HepG2 (cell line): ENCODE results near the gene DDX23. TPM values are rescaled to one million over a fixed set of nuclear protein-coding genes. Genes with fewer than 3 reads are reported as not detected.
A peak's percentile ranks its signal among the peaks of the same experiment; 100 is the strongest.

Experiments used
- ATF1 ChIP-seq: IDR thresholded peaks from 2 replicates; pipeline ENCODE4 v1.6.1; 2016; ENCODE audit warnings: mild to moderate bottlenecking, control low read depth
- GRHL1 ChIP-seq: sonication (generic); formaldehyde crosslinking; conservative IDR thresholded peaks from 2 replicates; pipeline ENCODE4 v1.8.0; 2022; ENCODE audit warnings: missing genetic modification reagents
- HNRNPH1 ChIP-seq: fragments of 200-400 bp; formaldehyde crosslinking; optimal IDR thresholded peaks from 2 replicates; pipeline ENCODE3; 2017; ENCODE audit warnings: mild to moderate bottlenecking, low read depth, low read length
- HOXA5 ChIP-seq: sonication (generic); formaldehyde crosslinking; IDR thresholded peaks from 2 replicates; pipeline ENCODE4 v1.4.0; 2020; ENCODE audit warnings: missing genetic modification reagents
- PLRG1 ChIP-seq: fragments of 450-650 bp; conservative IDR thresholded peaks from 2 replicates; pipeline ENCODE4 v1.6.1; 2016
- SMAD1 ChIP-seq: sonication (generic); formaldehyde crosslinking; IDR thresholded peaks from 2 replicates; pipeline ENCODE4 v1.4.0; 2020; ENCODE audit warnings: missing genetic modification reagents, low read depth, mild to moderate bottlenecking, borderline replicate concordance
- SRSF4 ChIP-seq: fragments of 200-400 bp; formaldehyde crosslinking; IDR thresholded peaks from one replicate; pipeline ENCODE4 v1.6.1; 2018; ENCODE audit warnings: mild to moderate bottlenecking, low read depth, low read length, moderate library complexity; ENCODE audit not compliant: poor library complexity, severe bottlenecking
- ZNF547 ChIP-seq: sonication (generic); formaldehyde crosslinking; IDR thresholded peaks from 2 replicates; pipeline ENCODE4 v1.5.1; 2020; ENCODE audit warnings: mild to moderate bottlenecking, missing genetic modification reagents
- ZNF549 ChIP-seq: sonication (generic); formaldehyde crosslinking; IDR thresholded peaks from 2 replicates; pipeline ENCODE4 v1.5.0; 2020; ENCODE audit warnings: missing genetic modification reagents
- ZNF557 ChIP-seq: sonication (generic); formaldehyde crosslinking; IDR thresholded peaks from 2 replicates; pipeline ENCODE4 v1.4.0; 2020; ENCODE audit warnings: missing genetic modification reagents
- ZNF615 ChIP-seq: sonication (generic); formaldehyde crosslinking; IDR thresholded peaks from 2 replicates; pipeline ENCODE4 v1.5.0; 2020; ENCODE audit warnings: mild to moderate bottlenecking, missing genetic modification reagents, borderline replicate concordance
- ZSCAN31 ChIP-seq: sonication (generic); formaldehyde crosslinking; IDR thresholded peaks from 2 replicates; pipeline ENCODE4 v1.5.0; 2020; ENCODE audit warnings: low read depth, mild to moderate bottlenecking, missing genetic modification reagents
- polyA plus RNA-seq, 8 experiments: library from polyadenylated mRNA; depleted of rRNA in 3 of 8; stranded (reverse) in 7 of 8; unstranded in 1 of 8; fragments of >200 nt; fragmentation: Illumina TruSeq in 4 of 8; extraction: Trizol in 4 of 8; gene quantifications; 2 replicates each; pipeline versions ENCODE4 v1.2.1 to v1.2.3, GENCODE V29; 2011 to 2016; ENCODE audit warnings: low read depth in 4 of 8, missing spikeins in 1 of 8, mixed read lengths in 1 of 8; ENCODE audit not compliant: insufficient read depth in 1 of 8
- total RNA-seq, 5 experiments: library from RNA; depleted of rRNA; stranded (reverse); fragments of >200 nt; fragmentation: Illumina TruSeq; extraction: Trizol; gene quantifications; 2 replicates each; pipeline ENCODE4 v1.2.3, GENCODE V29; 2016; ENCODE audit warnings: low read depth in 1 of 5
- TF ChIP-seq, protein P1 (sequence below): sonication (generic); formaldehyde crosslinking; IDR thresholded peaks from 2 replicates; pipeline ENCODE4 v1.8.1; 2023; ENCODE audit warnings: mild to moderate bottlenecking, moderate library complexity, missing genetic modification reagents
- TF ChIP-seq, protein P2 (sequence below), 2 experiments: IDR thresholded peaks; 2 replicates each; pipeline ENCODE4 v1.6.1; 2011 to 2012; ENCODE audit warnings: low read length in 2 of 2, borderline replicate concordance in 1 of 2, low read depth in 1 of 2, mild to moderate bottlenecking in 1 of 2, moderate library complexity in 1 of 2
- TF ChIP-seq, protein P3 (sequence below): sonication (generic); formaldehyde crosslinking; conservative IDR thresholded peaks from 2 replicates; pipeline ENCODE4 v1.4.0; 2020; ENCODE audit warnings: missing genetic modification reagents
- TF ChIP-seq, protein P4 (sequence below): sonication (generic); formaldehyde crosslinking; IDR thresholded peaks from 2 replicates; pipeline ENCODE4 v1.8.1; 2023; ENCODE audit warnings: mild to moderate bottlenecking, missing genetic modification reagents, borderline replicate concordance
- TF ChIP-seq, protein P5 (sequence below): sonication (generic); formaldehyde crosslinking; IDR thresholded peaks from 2 replicates; pipeline ENCODE4 v1.4.0; 2020; ENCODE audit warnings: missing genetic modification reagents, borderline replicate concordance

The DDX23 gene
- total and polyA plus RNA-seq, 2 of the 13 experiments (the other 11 are each of a cell fraction or from before 2014, with no cell fraction given): 35.7 to 90.0 TPM

- no peak for TF ChIP-seq GRHL1 (CRISPR knock-in tag)
- no peak for TF ChIP-seq ZSCAN31 (CRISPR knock-in tag)
- TF ChIP-seq HOXA5 (CRISPR knock-in tag): peak; percentile 73; the same call in 1 of the 2 replicates
- TF ChIP-seq ZNF615: no peak
- TF ChIP-seq PLRG1: no peak
- TF ChIP-seq, protein P1, sequence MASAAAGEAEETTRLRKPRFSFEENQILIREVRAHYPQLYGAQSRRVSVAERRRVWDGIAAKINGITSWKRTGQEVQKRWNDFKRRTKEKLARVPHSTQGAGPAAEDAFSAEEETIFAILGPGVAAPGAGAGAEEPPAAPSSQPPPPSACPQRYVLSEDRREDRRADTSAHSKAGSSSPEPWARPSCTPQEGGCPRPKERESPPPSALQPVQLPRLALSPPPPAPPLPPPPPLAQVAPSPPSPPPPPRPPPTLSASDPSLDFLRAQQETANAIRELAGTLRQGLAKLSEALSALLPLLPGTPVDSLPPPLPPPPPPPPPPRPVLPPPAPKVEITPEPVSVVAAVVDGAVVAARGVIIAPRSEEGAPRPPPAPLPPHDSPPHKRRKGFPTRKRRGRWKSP (CRISPR knock-in tag): no peak; the same call in 1 of the 2 replicates
- TF ChIP-seq ATF1 (CRISPR knock-in tag): no peak
- TF ChIP-seq, protein P2, sequence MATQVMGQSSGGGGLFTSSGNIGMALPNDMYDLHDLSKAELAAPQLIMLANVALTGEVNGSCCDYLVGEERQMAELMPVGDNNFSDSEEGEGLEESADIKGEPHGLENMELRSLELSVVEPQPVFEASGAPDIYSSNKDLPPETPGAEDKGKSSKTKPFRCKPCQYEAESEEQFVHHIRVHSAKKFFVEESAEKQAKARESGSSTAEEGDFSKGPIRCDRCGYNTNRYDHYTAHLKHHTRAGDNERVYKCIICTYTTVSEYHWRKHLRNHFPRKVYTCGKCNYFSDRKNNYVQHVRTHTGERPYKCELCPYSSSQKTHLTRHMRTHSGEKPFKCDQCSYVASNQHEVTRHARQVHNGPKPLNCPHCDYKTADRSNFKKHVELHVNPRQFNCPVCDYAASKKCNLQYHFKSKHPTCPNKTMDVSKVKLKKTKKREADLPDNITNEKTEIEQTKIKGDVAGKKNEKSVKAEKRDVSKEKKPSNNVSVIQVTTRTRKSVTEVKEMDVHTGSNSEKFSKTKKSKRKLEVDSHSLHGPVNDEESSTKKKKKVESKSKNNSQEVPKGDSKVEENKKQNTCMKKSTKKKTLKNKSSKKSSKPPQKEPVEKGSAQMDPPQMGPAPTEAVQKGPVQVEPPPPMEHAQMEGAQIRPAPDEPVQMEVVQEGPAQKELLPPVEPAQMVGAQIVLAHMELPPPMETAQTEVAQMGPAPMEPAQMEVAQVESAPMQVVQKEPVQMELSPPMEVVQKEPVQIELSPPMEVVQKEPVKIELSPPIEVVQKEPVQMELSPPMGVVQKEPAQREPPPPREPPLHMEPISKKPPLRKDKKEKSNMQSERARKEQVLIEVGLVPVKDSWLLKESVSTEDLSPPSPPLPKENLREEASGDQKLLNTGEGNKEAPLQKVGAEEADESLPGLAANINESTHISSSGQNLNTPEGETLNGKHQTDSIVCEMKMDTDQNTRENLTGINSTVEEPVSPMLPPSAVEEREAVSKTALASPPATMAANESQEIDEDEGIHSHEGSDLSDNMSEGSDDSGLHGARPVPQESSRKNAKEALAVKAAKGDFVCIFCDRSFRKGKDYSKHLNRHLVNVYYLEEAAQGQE (IDR thresholded peaks at IDR 0.05; ENCODE audit: borderline replicate concordance in 1 of 2, low read depth in 1 of 2, low read length in 2 of 2): no peak
- TF ChIP-seq, protein P3, sequence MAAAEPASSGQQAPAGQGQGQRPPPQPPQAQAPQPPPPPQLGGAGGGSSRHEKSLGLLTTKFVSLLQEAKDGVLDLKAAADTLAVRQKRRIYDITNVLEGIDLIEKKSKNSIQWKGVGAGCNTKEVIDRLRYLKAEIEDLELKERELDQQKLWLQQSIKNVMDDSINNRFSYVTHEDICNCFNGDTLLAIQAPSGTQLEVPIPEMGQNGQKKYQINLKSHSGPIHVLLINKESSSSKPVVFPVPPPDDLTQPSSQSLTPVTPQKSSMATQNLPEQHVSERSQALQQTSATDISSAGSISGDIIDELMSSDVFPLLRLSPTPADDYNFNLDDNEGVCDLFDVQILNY: no peak
- no peak for TF ChIP-seq SRSF4
- TF ChIP-seq HNRNPH1: no peak
- no peak for TF ChIP-seq ZNF547 (CRISPR knock-in tag)
- peak; percentile 85; the same call in 1 of the 2 replicates for TF ChIP-seq SMAD1 (CRISPR knock-in tag)
- TF ChIP-seq ZNF557 (CRISPR knock-in tag): no peak
- TF ChIP-seq, protein P4, sequence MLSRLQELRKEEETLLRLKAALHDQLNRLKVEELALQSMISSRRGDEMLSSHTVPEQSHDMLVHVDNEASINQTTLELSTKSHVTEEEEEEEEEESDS: no peak; the same call in 1 of the 2 replicates
- TF ChIP-seq ZNF549 (CRISPR knock-in tag): no peak
- TF ChIP-seq, protein P5, sequence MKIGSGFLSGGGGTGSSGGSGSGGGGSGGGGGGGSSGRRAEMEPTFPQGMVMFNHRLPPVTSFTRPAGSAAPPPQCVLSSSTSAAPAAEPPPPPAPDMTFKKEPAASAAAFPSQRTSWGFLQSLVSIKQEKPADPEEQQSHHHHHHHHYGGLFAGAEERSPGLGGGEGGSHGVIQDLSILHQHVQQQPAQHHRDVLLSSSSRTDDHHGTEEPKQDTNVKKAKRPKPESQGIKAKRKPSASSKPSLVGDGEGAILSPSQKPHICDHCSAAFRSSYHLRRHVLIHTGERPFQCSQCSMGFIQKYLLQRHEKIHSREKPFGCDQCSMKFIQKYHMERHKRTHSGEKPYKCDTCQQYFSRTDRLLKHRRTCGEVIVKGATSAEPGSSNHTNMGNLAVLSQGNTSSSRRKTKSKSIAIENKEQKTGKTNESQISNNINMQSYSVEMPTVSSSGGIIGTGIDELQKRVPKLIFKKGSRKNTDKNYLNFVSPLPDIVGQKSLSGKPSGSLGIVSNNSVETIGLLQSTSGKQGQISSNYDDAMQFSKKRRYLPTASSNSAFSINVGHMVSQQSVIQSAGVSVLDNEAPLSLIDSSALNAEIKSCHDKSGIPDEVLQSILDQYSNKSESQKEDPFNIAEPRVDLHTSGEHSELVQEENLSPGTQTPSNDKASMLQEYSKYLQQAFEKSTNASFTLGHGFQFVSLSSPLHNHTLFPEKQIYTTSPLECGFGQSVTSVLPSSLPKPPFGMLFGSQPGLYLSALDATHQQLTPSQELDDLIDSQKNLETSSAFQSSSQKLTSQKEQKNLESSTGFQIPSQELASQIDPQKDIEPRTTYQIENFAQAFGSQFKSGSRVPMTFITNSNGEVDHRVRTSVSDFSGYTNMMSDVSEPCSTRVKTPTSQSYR (CRISPR knock-in tag): no peak
These were observed 37.5 kb downstream of the DDX23 start (continued) for GRCh38 chr12:48814262-48815125.
